ENCODE results near the gene TMEM222. TPM values are rescaled to one million over a fixed set of nuclear protein-coding genes. Genes with fewer than 3 reads are reported as not detected.
A peak's percentile ranks its signal among the peaks of the same experiment; 100 is the strongest.
"Not testable (repeated sequence)": the region's sequence is repeated elsewhere in the genome, so short reads cannot be mapped to it uniquely, and the experiment has no call there.

The TMEM222 gene
- total and polyA plus RNA-seq, 12 donors: 30.7 to 73.2 (median 49.8) TPM

- H3K36me3 ChIP-seq (replicated peaks in 1 of 2): no peaks in the 10 kb centered on the region
- H3K9me3 ChIP-seq (replicated peaks in 1 of 3): no peaks in the 10 kb centered on the region
- H3K4me1 ChIP-seq (replicated peaks in 1 of 2): peaks cover 10% of the 10 kb centered on the region in 2 donors
- TF ChIP-seq CTCF (IDR thresholded peaks at IDR 0.05): no peak
- no peak for TF ChIP-seq POLR2A (IDR thresholded peaks at IDR 0.05)
- peak in 2 of 7 donors; percentile 30 to 57 for DNase-seq
- H3K27ac ChIP-seq: peak overlapping the region in 2 of 5 donors; percentile 5 to 27
- H3K27me3 ChIP-seq: no peaks in the 10 kb centered on the region
- 42 to 53% (median 48%) methylated on average over 4 to 12 of the region's 12 CpGs for WGBS, 4 donors
- no peak overlapping the region for H3K4me3 ChIP-seq
- intact Hi-C loops (cut with DNase I): no loop called here
Observed at GRCh38 chr1:27380766-27381733, 59.1 kb downstream of the TMEM222 start.

DNA sequence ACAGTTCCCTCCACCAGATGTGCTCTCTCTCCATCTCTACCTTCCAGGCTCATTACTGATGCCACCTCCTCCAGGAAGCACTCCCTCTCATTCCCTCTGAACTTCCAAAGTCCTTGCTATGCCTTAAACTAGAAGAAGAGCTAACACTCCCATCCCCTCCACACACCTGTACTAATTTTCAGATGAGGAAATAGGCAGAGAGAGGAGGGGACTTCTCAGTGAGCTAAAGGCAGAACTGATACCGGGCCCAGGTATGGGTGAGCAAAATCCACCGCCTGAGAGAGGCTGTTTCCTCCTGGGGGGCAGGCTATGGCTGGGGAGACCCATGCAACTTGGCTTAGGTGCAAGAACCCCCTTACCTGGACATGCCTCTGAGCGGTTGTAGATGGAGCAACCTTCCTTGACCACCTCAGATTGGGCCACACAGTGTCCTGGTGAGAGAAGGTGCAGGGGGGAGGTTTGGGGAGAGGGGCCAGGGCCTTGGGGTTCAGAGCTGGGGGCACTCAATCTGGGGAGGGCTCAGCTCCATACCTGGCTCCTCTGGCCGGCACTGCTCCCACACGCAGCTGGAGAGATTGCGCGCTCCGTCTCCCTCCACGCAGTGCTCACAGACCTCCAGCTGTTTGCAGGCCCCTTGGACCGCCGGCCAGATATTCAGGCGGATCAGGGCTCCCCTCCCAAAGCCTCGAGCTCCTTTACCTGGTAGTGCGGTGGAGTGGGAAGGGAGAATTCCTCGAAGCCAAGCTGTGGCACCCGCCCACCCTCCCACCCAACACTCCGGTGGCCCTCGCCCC is 60.2 kb downstream of the TMEM222 start:
- no peak overlapping the region for H3K4me3 ChIP-seq
- intact Hi-C loops (cut with DNase I): no loop called here
- no peak for TF ChIP-seq CTCF (IDR thresholded peaks at IDR 0.05)
- TF ChIP-seq POLR2A (IDR thresholded peaks at IDR 0.05): no peak
- no peaks in the 10 kb centered on the region for H3K9me3 ChIP-seq (replicated peaks in 1 of 3)
- no peaks in the 10 kb centered on the region for H3K27me3 ChIP-seq
- no peak for DNase-seq
- no peak overlapping the region for H3K27ac ChIP-seq
- no peaks in the 10 kb centered on the region for H3K36me3 ChIP-seq (replicated peaks in 1 of 2)
- 71 to 84% (median 79%) methylated on average over 7 to 18 of the region's 18 CpGs for WGBS, 4 donors
- peaks cover 10% of the 10 kb centered on the region in 2 donors for H3K4me1 ChIP-seq (replicated peaks in 1 of 2)

- Histone ChIP-seq H3K27ac (no peak within 1 kb of the TSS), H3K27me3 (no peaks in the 10 kb centered on the region), H3K36me3 (replicated peaks in 1 of 2) (no peaks in the 10 kb centered on the region), H3K4me1 (replicated peaks in 1 of 2) (peaks cover 10% of the 10 kb centered on the region in 2 donors), H3K9me3 (replicated peaks in 1 of 3) (no peaks in the 10 kb centered on the region), H3K4me3 (no peak within 1 kb of the TSS)
- intact Hi-C loops (cut with DNase I): no loop called here
- TF ChIP-seq POLR2A (IDR thresholded peaks at IDR 0.05) (no peak), CTCF (IDR thresholded peaks at IDR 0.05) (no peak)
- DNase-seq: no peak
- 17 to 67% (median 23%) methylated on average over 4 to 43 of the region's 43 CpGs for WGBS, 4 donors
Observed at GRCh38 chr1:27383039-27383605, 61.2 kb downstream of the TMEM222 start, which contains the start of gene CD164L2. TSS of gene CD164L2 (minus strand) at chr1:27383333. CDS start at chr1:27383239, 94 bp downstream.

DNA sequence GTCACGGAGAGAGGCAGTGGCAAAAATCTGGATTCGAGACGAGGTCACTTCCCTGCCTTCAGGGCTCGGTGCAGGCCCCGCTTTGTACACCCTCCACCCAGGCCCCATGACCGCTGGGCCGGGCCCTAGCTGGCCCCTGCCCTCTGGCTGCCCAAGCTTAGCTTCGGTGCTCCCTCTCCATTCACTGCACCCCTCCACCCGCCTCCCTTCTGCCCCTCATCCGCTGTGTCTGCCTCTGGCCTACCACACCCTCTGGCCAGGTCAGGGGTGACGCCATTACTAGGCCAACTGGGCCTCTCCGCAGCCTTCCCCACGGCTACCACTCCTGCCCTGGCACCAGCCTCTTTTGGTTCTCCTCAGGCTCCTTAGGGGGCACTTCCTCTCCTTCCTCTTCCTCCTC is 61.7 kb downstream of the TMEM222 start:
- H3K9me3 ChIP-seq (replicated peaks in 1 of 3): no peaks in the 10 kb centered on the region
- H3K27ac ChIP-seq: no peak overlapping the region
- TF ChIP-seq POLR2A (IDR thresholded peaks at IDR 0.05): no peak
- TF ChIP-seq CTCF (IDR thresholded peaks at IDR 0.05): no peak
- DNase-seq: no peak
- H3K4me3 ChIP-seq: no peak overlapping the region
- 79 to 83% (median 81%) methylated on average over 8 to 13 of the region's 13 CpGs for WGBS, 4 donors
- H3K36me3 ChIP-seq (replicated peaks in 1 of 2): no peaks in the 10 kb centered on the region
- peaks cover 10% of the 10 kb centered on the region in 2 donors for H3K4me1 ChIP-seq (replicated peaks in 1 of 2)
- intact Hi-C loops (cut with DNase I): no loop called here
- H3K27me3 ChIP-seq: no peaks in the 10 kb centered on the region

- H3K4me3 ChIP-seq; DNase-seq; intact Hi-C loops (cut with DNase I); H3K36me3 ChIP-seq (replicated peaks in 1 of 2); H3K27me3 ChIP-seq; H3K27ac ChIP-seq; H3K9me3 ChIP-seq (replicated peaks in 1 of 3): not testable (repeated sequence)
- 85 to 91% (median 87%) methylated on average over 3 of the region's 3 CpGs for WGBS, 4 donors
- peaks cover 10% of the 10 kb centered on the region in 2 donors for H3K4me1 ChIP-seq (replicated peaks in 1 of 2)
Observed at GRCh38 chr1:27384797-27385196, 62.8 kb downstream of the TMEM222 start.
